Measurements from ENCODE around the gene MNS1. TPM values are rescaled to one million over a fixed set of nuclear protein-coding genes. Genes with fewer than 3 reads are reported as not detected.

The MNS1 gene
- total and polyA plus RNA-seq, 2 experiments from 2014 or later: 2.9 to 16.9 TPM

DNA sequence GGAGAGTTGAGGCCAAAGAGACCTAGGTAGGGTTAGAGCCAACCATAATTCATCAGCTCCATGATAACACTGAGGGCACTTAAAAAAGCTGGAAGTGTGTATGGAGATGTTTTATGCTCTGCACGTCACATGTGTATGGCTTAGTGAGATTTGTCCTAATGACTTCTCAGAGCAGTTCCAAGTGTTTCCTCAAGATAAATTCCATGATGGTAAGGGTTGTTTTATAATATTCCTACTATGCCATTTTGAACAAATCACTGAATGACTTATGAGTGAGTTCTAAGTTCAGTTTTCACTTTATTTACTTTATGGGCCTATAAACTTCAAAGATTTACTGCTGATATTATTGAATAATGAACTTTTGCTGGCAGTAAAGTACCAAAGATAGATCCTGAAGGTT, 71.7 kb downstream of the MNS1 start:
- no peaks in the 10 kb centered on the region for H3F3A ChIP-seq (replicated peaks; ENCODE audit: low read depth)
- H3K79me2 ChIP-seq (replicated peaks; ENCODE audit: insufficient read depth): no peaks in the 10 kb centered on the region
- peaks cover 31% of the 10 kb centered on the region for H3K36me3 Mint-ChIP-seq (ENCODE audit: low read depth)
- H2AFZ ChIP-seq: no peak overlapping the region
- H3K4me3 ChIP-seq: no peak overlapping the region
- peaks cover 14% of the 10 kb centered on the region for H3K9me3 Mint-ChIP-seq
- no peak overlapping the region for H3K27ac ChIP-seq (ENCODE audit: low read depth)
- H3K4me2 ChIP-seq: no peak overlapping the region
- peaks cover 4% of the 10 kb centered on the region; the same call in 2 of the 3 replicates for H3K4me1 Mint-ChIP-seq
- H3K4me3 Mint-ChIP-seq: no peak overlapping the region
- H3K4me1 ChIP-seq (ENCODE audit: insufficient read depth): no peaks in the 10 kb centered on the region
- ATAC-seq (no peak), DNase-seq (ENCODE audit: low spot score) (no peak)
- H3K27me3 Mint-ChIP-seq (ENCODE audit: insufficient read depth, low read depth, poor library complexity): no peaks in the 10 kb centered on the region
- no peaks in the 10 kb centered on the region for H3K9me2 ChIP-seq (ENCODE audit: insufficient read depth)
- no peaks in the 10 kb centered on the region for H4K20me1 ChIP-seq (replicated peaks; ENCODE audit: insufficient read depth)
- H3K27ac Mint-ChIP-seq: no peak overlapping the region
- no peaks in the 10 kb centered on the region for H3K27me3 ChIP-seq (ENCODE audit: insufficient read depth)
- no peaks in the 10 kb centered on the region for H3K36me3 ChIP-seq (ENCODE audit: insufficient read depth)
- TF ChIP-seq STAT1 (IDR thresholded peaks at IDR 0.05; ENCODE audit: unreplicated experiment): no peak
- TF ChIP-seq, protein P1, sequence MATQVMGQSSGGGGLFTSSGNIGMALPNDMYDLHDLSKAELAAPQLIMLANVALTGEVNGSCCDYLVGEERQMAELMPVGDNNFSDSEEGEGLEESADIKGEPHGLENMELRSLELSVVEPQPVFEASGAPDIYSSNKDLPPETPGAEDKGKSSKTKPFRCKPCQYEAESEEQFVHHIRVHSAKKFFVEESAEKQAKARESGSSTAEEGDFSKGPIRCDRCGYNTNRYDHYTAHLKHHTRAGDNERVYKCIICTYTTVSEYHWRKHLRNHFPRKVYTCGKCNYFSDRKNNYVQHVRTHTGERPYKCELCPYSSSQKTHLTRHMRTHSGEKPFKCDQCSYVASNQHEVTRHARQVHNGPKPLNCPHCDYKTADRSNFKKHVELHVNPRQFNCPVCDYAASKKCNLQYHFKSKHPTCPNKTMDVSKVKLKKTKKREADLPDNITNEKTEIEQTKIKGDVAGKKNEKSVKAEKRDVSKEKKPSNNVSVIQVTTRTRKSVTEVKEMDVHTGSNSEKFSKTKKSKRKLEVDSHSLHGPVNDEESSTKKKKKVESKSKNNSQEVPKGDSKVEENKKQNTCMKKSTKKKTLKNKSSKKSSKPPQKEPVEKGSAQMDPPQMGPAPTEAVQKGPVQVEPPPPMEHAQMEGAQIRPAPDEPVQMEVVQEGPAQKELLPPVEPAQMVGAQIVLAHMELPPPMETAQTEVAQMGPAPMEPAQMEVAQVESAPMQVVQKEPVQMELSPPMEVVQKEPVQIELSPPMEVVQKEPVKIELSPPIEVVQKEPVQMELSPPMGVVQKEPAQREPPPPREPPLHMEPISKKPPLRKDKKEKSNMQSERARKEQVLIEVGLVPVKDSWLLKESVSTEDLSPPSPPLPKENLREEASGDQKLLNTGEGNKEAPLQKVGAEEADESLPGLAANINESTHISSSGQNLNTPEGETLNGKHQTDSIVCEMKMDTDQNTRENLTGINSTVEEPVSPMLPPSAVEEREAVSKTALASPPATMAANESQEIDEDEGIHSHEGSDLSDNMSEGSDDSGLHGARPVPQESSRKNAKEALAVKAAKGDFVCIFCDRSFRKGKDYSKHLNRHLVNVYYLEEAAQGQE (IDR thresholded peaks at IDR 0.05; ENCODE audit: unreplicated experiment): no peak
- TF ChIP-seq CREB1 (CRISPR knock-in tag; IDR thresholded peaks at IDR 0.05; ENCODE audit: low read depth): no peak
- no peak for TF ChIP-seq EZH2phosphoT487 (IDR thresholded peaks at IDR 0.05; ENCODE audit: unreplicated experiment)
- TF ChIP-seq ETS1 (IDR thresholded peaks at IDR 0.05): no peak
- TF ChIP-seq ZNF331 (CRISPR knock-in tag; IDR thresholded peaks at IDR 0.05; ENCODE audit: low read depth): no peak
- TF ChIP-seq ZNF114 (CRISPR knock-in tag; IDR thresholded peaks at IDR 0.05): no peak
- TF ChIP-seq, protein P2, sequence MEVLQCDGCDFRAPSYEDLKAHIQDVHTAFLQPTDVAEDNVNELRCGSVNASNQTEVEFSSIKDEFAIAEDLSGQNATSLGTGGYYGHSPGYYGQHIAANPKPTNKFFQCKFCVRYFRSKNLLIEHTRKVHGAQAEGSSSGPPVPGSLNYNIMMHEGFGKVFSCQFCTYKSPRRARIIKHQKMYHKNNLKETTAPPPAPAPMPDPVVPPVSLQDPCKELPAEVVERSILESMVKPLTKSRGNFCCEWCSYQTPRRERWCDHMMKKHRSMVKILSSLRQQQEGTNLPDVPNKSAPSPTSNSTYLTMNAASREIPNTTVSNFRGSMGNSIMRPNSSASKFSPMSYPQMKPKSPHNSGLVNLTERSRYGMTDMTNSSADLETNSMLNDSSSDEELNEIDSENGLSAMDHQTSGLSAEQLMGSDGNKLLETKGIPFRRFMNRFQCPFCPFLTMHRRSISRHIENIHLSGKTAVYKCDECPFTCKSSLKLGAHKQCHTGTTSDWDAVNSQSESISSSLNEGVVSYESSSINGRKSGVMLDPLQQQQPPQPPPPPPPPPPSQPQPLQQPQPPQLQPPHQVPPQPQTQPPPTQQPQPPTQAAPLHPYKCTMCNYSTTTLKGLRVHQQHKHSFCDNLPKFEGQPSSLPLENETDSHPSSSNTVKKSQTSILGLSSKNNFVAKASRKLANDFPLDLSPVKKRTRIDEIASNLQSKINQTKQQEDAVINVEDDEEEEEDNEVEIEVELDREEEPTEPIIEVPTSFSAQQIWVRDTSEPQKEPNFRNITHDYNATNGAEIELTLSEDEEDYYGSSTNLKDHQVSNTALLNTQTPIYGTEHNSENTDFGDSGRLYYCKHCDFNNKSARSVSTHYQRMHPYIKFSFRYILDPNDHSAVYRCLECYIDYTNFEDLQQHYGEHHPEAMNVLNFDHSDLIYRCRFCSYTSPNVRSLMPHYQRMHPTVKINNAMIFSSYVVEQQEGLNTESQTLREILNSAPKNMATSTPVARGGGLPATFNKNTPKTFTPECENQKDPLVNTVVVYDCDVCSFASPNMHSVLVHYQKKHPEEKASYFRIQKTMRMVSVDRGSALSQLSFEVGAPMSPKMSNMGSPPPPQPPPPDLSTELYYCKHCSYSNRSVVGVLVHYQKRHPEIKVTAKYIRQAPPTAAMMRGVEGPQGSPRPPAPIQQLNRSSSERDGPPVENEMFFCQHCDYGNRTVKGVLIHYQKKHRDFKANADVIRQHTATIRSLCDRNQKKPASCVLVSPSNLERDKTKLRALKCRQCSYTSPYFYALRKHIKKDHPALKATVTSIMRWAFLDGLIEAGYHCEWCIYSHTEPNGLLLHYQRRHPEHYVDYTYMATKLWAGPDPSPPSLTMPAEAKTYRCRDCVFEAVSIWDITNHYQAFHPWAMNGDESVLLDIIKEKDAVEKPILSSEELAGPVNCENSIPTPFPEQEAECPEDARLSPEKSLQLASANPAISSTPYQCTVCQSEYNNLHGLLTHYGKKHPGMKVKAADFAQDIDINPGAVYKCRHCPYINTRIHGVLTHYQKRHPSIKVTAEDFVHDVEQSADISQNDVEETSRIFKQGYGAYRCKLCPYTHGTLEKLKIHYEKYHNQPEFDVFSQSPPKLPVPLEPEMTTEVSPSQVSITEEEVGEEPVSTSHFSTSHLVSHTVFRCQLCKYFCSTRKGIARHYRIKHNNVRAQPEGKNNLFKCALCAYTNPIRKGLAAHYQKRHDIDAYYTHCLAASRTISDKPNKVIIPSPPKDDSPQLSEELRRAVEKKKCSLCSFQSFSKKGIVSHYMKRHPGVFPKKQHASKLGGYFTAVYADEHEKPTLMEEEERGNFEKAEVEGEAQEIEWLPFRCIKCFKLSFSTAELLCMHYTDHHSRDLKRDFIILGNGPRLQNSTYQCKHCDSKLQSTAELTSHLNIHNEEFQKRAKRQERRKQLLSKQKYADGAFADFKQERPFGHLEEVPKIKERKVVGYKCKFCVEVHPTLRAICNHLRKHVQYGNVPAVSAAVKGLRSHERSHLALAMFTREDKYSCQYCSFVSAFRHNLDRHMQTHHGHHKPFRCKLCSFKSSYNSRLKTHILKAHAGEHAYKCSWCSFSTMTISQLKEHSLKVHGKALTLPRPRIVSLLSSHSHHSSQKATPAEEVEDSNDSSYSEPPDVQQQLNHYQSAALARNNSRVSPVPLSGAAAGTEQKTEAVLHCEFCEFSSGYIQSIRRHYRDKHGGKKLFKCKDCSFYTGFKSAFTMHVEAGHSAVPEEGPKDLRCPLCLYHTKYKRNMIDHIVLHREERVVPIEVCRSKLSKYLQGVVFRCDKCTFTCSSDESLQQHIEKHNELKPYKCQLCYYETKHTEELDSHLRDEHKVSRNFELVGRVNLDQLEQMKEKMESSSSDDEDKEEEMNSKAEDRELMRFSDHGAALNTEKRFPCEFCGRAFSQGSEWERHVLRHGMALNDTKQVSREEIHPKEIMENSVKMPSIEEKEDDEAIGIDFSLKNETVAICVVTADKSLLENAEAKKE (CRISPR knock-in tag; IDR thresholded peaks at IDR 0.05): no peak
- TF ChIP-seq POLR2AphosphoS5 (IDR thresholded peaks at IDR 0.05; ENCODE audit: low read depth): no peak
- no peak for TF ChIP-seq NANOG (IDR thresholded peaks at IDR 0.05; ENCODE audit: borderline replicate concordance)
- TF ChIP-seq EZH2 (IDR thresholded peaks at IDR 0.05; ENCODE audit: low read depth, unreplicated experiment): no peak

All from GM23338 (cell line).